HG03045 (cell line): ENCODE data around the gene MPZL2.

Experiments used
- ATAC-seq: cut with Tn5 transposase; IDR thresholded peaks from one replicate; pipeline ENCODE4 v1.9.1; 2021; ENCODE audit warnings: mild to moderate bottlenecking, moderate library complexity; ENCODE audit not compliant: unreplicated experiment

Gene MPZL2

GRCh38 chr11:118283756-118284350 lies 19.8 kb upstream of the MPZL2 start:
- no peak for ATAC-seq

GRCh38 chr11:118283037-118283636 lies 19.0 kb upstream of the MPZL2 start:
- ATAC-seq: no peak

- ATAC-seq: no peak
These were observed 18.5 kb upstream of the MPZL2 start for GRCh38 chr11:118282606-118283005.

GRCh38 chr11:118281284-118281683 lies 17.2 kb upstream of the MPZL2 start:
- no peak for ATAC-seq

GRCh38 chr11:118277312-118277711 lies 13.2 kb upstream of the MPZL2 start:
- ATAC-seq: no peak

GRCh38 chr11:118276422-118276821 lies 12.3 kb upstream of the MPZL2 start:
- no peak for ATAC-seq

GRCh38 chr11:118275176-118275575 lies 11.1 kb upstream of the MPZL2 start:
- no peak for ATAC-seq

- ATAC-seq: no peak
These were observed 10.1 kb upstream of the MPZL2 start for GRCh38 chr11:118274186-118274585.

- no peak for ATAC-seq
These were observed 7.9 kb upstream of the MPZL2 start for GRCh38 chr11:118272001-118272400.

- ATAC-seq: no peak
These were observed 3.4 kb upstream of the MPZL2 start for GRCh38 chr11:118267486-118267885.

GRCh38 chr11:118265954-118266353 lies 1.9 kb upstream of the MPZL2 start:
- no peak for ATAC-seq

GRCh38 chr11:118264569-118265465 lies 720 bp upstream of the MPZL2 start:
- no peak for ATAC-seq

- ATAC-seq: no peak
These were observed 985 bp downstream of the MPZL2 start for GRCh38 chr11:118263112-118263511.

GRCh38 chr11:118260353-118260752 lies 3.7 kb downstream of the MPZL2 start:
- ATAC-seq: no peak

- ATAC-seq: no peak
These were observed 5.0 kb downstream of the MPZL2 start for GRCh38 chr11:118259138-118259537.

- no peak for ATAC-seq
These were observed 5.7 kb downstream of the MPZL2 start for GRCh38 chr11:118258410-118258809.

GRCh38 chr11:118252688-118253087 lies 11.4 kb downstream of the MPZL2 start:
- ATAC-seq: no peak

- ATAC-seq: peak; percentile 86
These were observed 12.0 kb downstream of the MPZL2 start, which contains the start of gene MPZL3 for GRCh38 chr11:118251858-118252652. TSS of gene MPZL3 (minus strand) at chr11:118252365. CDS start at chr11:118252294, 71 bp downstream.

- no peak for ATAC-seq
These were observed 17.1 kb downstream of the MPZL2 start for GRCh38 chr11:118247041-118247440.

- no peak for ATAC-seq
These were observed 18.0 kb downstream of the MPZL2 start for GRCh38 chr11:118245936-118246562.
